Left lung (tissue), 10 donors: ENCODE data around the gene TPCN2. TPM values are rescaled to one million over a fixed set of nuclear protein-coding genes. Genes with fewer than 3 reads are reported as not detected.
A peak's percentile ranks its signal among the peaks of the same experiment; 100 is the strongest.

Source experiments
- ATAC-seq: fragments of 200-7000 bp; cut with Tn5 transposase; one replicate; pipeline ENCODE4 v1.9.1; 2020; ENCODE audit warnings: moderate library complexity
- DNase-seq, 4 donors: peaks; one replicate each; pipeline ENCODE4 v3.0.0-alpha.2; 2013 to 2020
- H3K27ac ChIP-seq, 2 donors: fragments of 200-600 bp; sonication (generic) in 1 of 2; one replicate each; pipeline versions ENCODE4 v1.5.0 to v1.8.0; 2020 to 2021
- H3K27me3 ChIP-seq, 2 donors: fragments of 200-600 bp; sonication (generic) in 1 of 2; one replicate each; pipeline versions ENCODE4 v1.5.0 to v1.8.0; 2020 to 2021
- H3K36me3 ChIP-seq, 2 donors: fragments of 200-600 bp; sonication (generic) in 1 of 2; one replicate each; pipeline versions ENCODE4 v1.5.0 to v1.8.0; 2020 to 2021
- H3K4me1 ChIP-seq, 2 donors: fragments of 200-600 bp; one replicate each; pipeline ENCODE4 v1.8.0; 2021
- H3K4me3 ChIP-seq, 2 donors: fragments of 200-600 bp; sonication (generic) in 1 of 2; one replicate each; pipeline versions ENCODE4 v1.5.0 to v1.8.0; 2020 to 2021; ENCODE audit warnings: mild to moderate bottlenecking in 1 of 2
- H3K9me3 ChIP-seq, 2 donors: fragments of 200-600 bp; sonication (generic) in 1 of 2; one replicate each; pipeline versions ENCODE4 v1.5.0 to v1.8.0; 2020 to 2021
- intact Hi-C, 2 donors: fragments of 100-400 bp; cut with DNase I; formaldehyde crosslinking; loops; one replicate each; pipeline versions ENCODE4 v1.11.2 to v1.14.2; 2022
- polyA plus RNA-seq, 6 donors: library from polyadenylated mRNA; unstranded; fragments of 120-200 nt; gene quantifications; one replicate each; pipeline ENCODE4 v1.2.1, GENCODE V29; 2013; ENCODE audit not compliant: insufficient read length in 6 of 6
- total RNA-seq, 2 donors: library from RNA; stranded (reverse); fragmentation: NEBNext Ultra II Directional; extraction: Animal tissue kit (Norgen Biotek cat#: 25700); gene quantifications; one replicate each; pipeline ENCODE4 v1.2.1, GENCODE V29; 2021
- TF ChIP-seq, protein P1 (sequence below), 2 donors: fragments of 200-600 bp; sonication (generic) in 1 of 2; IDR thresholded peaks; one replicate each; pipeline versions ENCODE4 v1.5.0 to v1.8.0; 2021; ENCODE audit warnings: antibody characterized with exemption in 2 of 2
- donor health status: DM: no; HTN: yes; CAD: no.
- donor health status: DM: no; HTN: no; CAD: no.

Gene TPCN2
- total and polyA plus RNA-seq, 8 donors, result 12.1 to 22.0 (median 14.9) TPM

DNA sequence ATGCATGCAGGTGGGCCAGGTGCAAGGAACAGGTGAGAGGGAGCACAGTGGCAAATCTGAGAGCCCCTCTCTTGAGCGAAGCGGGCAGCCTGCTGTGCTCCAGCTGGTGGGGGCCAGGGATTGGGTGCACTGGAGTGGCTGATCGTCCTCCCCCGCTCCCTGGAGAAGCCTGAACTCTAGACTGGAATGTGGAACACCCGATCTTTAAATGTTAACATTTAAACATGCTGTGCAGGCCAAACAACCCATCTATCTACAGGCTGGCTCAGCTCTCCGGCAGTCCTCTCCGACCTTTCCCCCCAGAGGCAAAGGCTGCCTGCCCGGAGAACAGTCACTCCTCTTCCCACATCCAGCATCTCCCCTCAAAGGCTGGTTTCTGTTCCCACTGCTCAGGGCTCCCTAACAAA, 40.8 kb upstream of the TPCN2 start:
- DNase-seq (peak in 1 of 4 donors; percentile 39), ATAC-seq (peak; percentile 3)
- no peak overlapping the region for H3K4me3 ChIP-seq
- H3K36me3 ChIP-seq, result no peaks in the 10 kb centered on the region
- peaks cover 3 to 31% of the 10 kb centered on the region in 2 donors for H3K4me1 ChIP-seq
- peak overlapping the region; percentile 41 to 79 for H3K27ac ChIP-seq
- no peaks in the 10 kb centered on the region for H3K9me3 ChIP-seq
- intact Hi-C loops, result no loop called here
- peaks cover 14 to 99% of the 10 kb centered on the region in 2 donors for H3K27me3 ChIP-seq
- TF ChIP-seq, protein P1, sequence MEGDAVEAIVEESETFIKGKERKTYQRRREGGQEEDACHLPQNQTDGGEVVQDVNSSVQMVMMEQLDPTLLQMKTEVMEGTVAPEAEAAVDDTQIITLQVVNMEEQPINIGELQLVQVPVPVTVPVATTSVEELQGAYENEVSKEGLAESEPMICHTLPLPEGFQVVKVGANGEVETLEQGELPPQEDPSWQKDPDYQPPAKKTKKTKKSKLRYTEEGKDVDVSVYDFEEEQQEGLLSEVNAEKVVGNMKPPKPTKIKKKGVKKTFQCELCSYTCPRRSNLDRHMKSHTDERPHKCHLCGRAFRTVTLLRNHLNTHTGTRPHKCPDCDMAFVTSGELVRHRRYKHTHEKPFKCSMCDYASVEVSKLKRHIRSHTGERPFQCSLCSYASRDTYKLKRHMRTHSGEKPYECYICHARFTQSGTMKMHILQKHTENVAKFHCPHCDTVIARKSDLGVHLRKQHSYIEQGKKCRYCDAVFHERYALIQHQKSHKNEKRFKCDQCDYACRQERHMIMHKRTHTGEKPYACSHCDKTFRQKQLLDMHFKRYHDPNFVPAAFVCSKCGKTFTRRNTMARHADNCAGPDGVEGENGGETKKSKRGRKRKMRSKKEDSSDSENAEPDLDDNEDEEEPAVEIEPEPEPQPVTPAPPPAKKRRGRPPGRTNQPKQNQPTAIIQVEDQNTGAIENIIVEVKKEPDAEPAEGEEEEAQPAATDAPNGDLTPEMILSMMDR (IDR thresholded peaks at IDR 0.05), result no peak

DNA sequence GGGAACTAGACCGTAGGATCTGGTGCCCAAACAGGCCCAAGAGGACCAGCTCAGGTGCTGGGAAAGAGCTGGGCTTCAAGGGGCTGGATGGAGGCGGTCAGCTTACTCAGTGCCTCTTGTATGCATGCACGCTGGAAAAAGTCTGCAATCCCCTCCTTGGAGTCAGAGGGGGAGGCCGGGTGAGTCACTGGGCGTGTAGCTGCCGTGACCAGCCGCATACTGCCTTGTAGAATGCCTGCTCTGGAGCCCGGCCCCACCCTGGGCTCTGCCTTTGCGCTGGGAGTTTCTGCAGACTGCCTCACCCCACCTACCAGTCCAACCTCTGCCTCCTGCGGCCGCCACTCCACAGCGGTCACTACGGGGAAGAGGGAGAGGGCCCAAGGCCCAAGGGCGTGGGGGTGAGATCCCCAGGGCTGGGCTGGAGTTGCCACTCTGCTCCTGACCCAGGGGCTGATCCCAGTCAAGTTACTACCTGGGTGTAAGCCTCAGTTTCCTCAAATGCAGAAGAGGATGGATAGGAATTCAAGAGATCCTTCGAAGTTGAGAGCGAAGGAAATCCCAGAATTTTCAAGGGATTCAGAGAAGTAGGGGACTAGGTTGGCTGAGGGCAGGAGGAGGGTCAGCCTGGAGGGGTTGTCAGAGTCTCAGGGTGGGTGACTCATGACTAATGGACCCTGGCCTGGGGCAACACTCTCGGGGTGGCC, 39.8 kb upstream of the TPCN2 start:
- peaks cover 14 to 99% of the 10 kb centered on the region in 2 donors for H3K27me3 ChIP-seq
- DNase-seq (peak in 2 of 4 donors; percentile 82 to 84), ATAC-seq (peak; percentile 68)
- intact Hi-C loops, result no loop called here
- H3K4me3 ChIP-seq, result no peak overlapping the region
- peaks cover 10 to 40% of the 10 kb centered on the region in 2 donors for H3K4me1 ChIP-seq
- peak overlapping the region; percentile 41 to 79 for H3K27ac ChIP-seq
- no peaks in the 10 kb centered on the region for H3K9me3 ChIP-seq
- H3K36me3 ChIP-seq, result no peaks in the 10 kb centered on the region
- TF ChIP-seq, protein P1 (IDR thresholded peaks at IDR 0.05), result no peak

DNA sequence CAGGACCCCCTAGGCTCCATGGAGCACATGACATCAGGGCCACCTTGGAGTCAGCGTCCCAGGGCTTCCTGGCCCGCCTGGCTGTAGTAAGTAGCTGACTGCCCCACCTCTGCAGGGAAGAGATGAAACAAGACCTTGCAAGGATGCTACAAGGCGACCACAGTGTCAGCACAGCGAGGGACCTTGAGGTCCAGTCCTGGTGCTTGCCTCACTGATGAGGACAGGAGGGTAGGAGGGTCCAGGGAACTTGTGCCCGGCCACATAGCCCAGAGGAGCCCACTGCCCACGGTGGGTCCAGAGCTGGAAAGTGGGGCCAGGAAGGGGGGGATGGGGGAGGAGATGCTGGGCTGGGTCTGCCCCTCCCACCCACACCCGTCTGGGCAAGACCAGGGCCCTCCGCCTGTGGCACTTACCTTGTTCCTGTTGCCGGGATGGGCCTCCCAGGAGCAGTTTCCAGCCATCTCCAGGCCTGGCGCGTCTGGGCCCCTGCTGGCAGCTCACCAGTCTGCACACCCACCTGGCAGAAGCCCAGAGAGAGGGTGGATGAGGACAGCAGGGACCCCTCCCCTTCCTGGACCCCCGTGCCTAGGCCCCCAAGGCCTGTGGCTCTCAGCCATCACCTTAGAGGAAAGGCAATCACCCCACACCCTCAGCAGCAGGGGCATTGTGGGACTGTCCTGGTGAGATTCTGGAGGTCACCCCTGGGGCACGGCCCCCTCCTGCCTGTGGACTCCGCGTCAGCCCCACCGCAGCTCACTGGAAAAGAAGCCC, 39.1 kb upstream of the TPCN2 start:
- peaks cover 14 to 99% of the 10 kb centered on the region in 2 donors for H3K27me3 ChIP-seq
- H3K9me3 ChIP-seq, result no peaks in the 10 kb centered on the region
- ATAC-seq, result no peak
- no peak overlapping the region for H3K4me3 ChIP-seq
- DNase-seq, result peak in 1 of 4 donors; percentile 66
- intact Hi-C loops, result no loop called here
- TF ChIP-seq, protein P1 (IDR thresholded peaks at IDR 0.05), result no peak
- H3K36me3 ChIP-seq, result no peaks in the 10 kb centered on the region
- H3K4me1 ChIP-seq, result peaks cover 10 to 44% of the 10 kb centered on the region in 2 donors
- peak overlapping the region; percentile 41 to 79 for H3K27ac ChIP-seq

DNA sequence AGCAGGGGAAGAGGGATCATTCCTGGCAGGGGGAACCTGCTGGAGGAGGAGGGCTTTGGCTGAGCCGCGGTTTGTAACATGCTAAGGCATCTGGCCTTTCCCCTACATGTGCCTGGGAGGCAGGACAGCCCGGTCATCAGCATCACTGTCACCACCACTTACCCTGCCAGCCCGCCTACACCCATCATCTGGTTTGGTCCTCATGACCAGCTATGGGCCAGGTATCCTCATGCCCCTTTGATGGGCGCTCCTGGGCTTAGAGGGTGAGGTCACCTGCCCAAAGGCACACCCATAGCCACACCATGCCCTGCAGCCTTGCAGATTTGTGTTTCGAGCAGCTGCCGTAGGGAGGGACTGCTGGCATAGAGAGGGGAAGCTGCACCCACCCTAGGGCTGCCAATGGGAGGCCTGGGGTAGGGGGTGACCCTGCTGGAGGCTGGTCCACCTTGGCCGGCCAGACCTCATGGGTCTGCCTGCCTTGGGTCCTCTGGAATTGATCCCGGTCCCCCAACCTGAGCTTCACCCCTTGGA, 38.3 kb upstream of the TPCN2 start:
- H3K36me3 ChIP-seq, result no peaks in the 10 kb centered on the region
- no peaks in the 10 kb centered on the region for H3K9me3 ChIP-seq
- peaks cover 10 to 44% of the 10 kb centered on the region in 2 donors for H3K4me1 ChIP-seq
- DNase-seq (peak in 1 of 4 donors; percentile 40), ATAC-seq (no peak)
- peaks cover 14 to 99% of the 10 kb centered on the region in 2 donors for H3K27me3 ChIP-seq
- peak overlapping the region in 1 of 2 donors; percentile 28 for H3K27ac ChIP-seq
- intact Hi-C loops, result no loop called here
- H3K4me3 ChIP-seq, result peak overlapping the region; percentile 24 to 44
- TF ChIP-seq, protein P1 (IDR thresholded peaks at IDR 0.05), result no peak
